GM21526 (cell line): ENCODE data around the gene SEC24D.
"Not testable (repeated sequence)": the region's sequence is repeated elsewhere in the genome, so short reads cannot be mapped to it uniquely, and the experiment has no call there.

Experiments
- ATAC-seq: cut with Tn5 transposase; IDR thresholded peaks from one replicate; pipeline ENCODE4 v1.9.1; 2021; ENCODE audit warnings: moderate library complexity; ENCODE audit not compliant: unreplicated experiment, low FRiP score

SEC24D gene

GRCh38 chr4:118811832-118812231 lies 24.1 kb downstream of the SEC24D start:
- no peak for ATAC-seq

- ATAC-seq = no peak
Measured at GRCh38 chr4:118810991-118811764, 24.7 kb downstream of the SEC24D start.

GRCh38 chr4:118807659-118808058 lies 28.3 kb downstream of the SEC24D start:
- no peak for ATAC-seq

- no peak for ATAC-seq
Measured at GRCh38 chr4:118803253-118803652, 32.7 kb downstream of the SEC24D start.

GRCh38 chr4:118801895-118802575 lies 33.9 kb downstream of the SEC24D start:
- ATAC-seq = no peak

- ATAC-seq = no peak
Measured at GRCh38 chr4:118799231-118799942, 36.5 kb downstream of the SEC24D start.

GRCh38 chr4:118798658-118799057 lies 37.3 kb downstream of the SEC24D start:
- ATAC-seq = no peak

- no peak for ATAC-seq
Measured at GRCh38 chr4:118797558-118798142, 38.3 kb downstream of the SEC24D start.

GRCh38 chr4:118791690-118792446 lies 44.1 kb downstream of the SEC24D start:
- ATAC-seq = not testable (repeated sequence)

GRCh38 chr4:118790544-118790943 lies 45.4 kb downstream of the SEC24D start:
- no peak for ATAC-seq

- no peak for ATAC-seq
Measured at GRCh38 chr4:118788911-118789310, 47.0 kb downstream of the SEC24D start.

GRCh38 chr4:118787844-118788380 lies 48.0 kb downstream of the SEC24D start:
- ATAC-seq = no peak

GRCh38 chr4:118784776-118785175 lies 51.1 kb downstream of the SEC24D start:
- no peak for ATAC-seq

GRCh38 chr4:118783887-118784286 lies 52.0 kb downstream of the SEC24D start:
- no peak for ATAC-seq

GRCh38 chr4:118782886-118783285 lies 53.0 kb downstream of the SEC24D start:
- ATAC-seq = not testable (repeated sequence)

- not testable (repeated sequence) for ATAC-seq
Measured at GRCh38 chr4:118777649-118778048, 58.3 kb downstream of the SEC24D start.

GRCh38 chr4:118776955-118777640 lies 58.8 kb downstream of the SEC24D start:
- not testable (repeated sequence) for ATAC-seq

- ATAC-seq = no peak
Measured at GRCh38 chr4:118776157-118776954, 59.6 kb downstream of the SEC24D start.

- no peak for ATAC-seq
Measured at GRCh38 chr4:118775405-118775804, 60.5 kb downstream of the SEC24D start.
